HG03457 (cell line): ENCODE data around the gene FBXL20.
"Not testable (repeated sequence)": the region's sequence is repeated elsewhere in the genome, so short reads cannot be mapped to it uniquely, and the experiment has no call there.

ENCODE experiments used
- ATAC-seq: cut with Tn5 transposase; IDR thresholded peaks from one replicate; pipeline ENCODE4 v1.9.1; 2021; ENCODE audit warnings: moderate number of reproducible peaks; ENCODE audit not compliant: unreplicated experiment

Gene FBXL20

GRCh38 chr17:39385040-39385439, 16.4 kb downstream of the FBXL20 start:
- ATAC-seq: no peak

GRCh38 chr17:39380144-39380543, 21.3 kb downstream of the FBXL20 start:
- no peak for ATAC-seq

GRCh38 chr17:39376434-39376833, 25.0 kb downstream of the FBXL20 start:
- no peak for ATAC-seq

GRCh38 chr17:39367805-39368204, 33.6 kb downstream of the FBXL20 start:
- ATAC-seq: not testable (repeated sequence)

- ATAC-seq: no peak
Observed at GRCh38 chr17:39365872-39366271, 35.6 kb downstream of the FBXL20 start.

GRCh38 chr17:39365242-39365641, 36.2 kb downstream of the FBXL20 start:
- no peak for ATAC-seq

- no peak for ATAC-seq
Observed at GRCh38 chr17:39364236-39365025, 37.0 kb downstream of the FBXL20 start.

- no peak for ATAC-seq
Observed at GRCh38 chr17:39361064-39361463, 40.4 kb downstream of the FBXL20 start.

GRCh38 chr17:39360537-39360936, 40.9 kb downstream of the FBXL20 start:
- no peak for ATAC-seq

GRCh38 chr17:39359994-39360393, 41.4 kb downstream of the FBXL20 start:
- ATAC-seq: no peak

GRCh38 chr17:39357986-39358385, 43.4 kb downstream of the FBXL20 start:
- ATAC-seq: no peak

- no peak for ATAC-seq
Observed at GRCh38 chr17:39357488-39357887, 43.9 kb downstream of the FBXL20 start.

GRCh38 chr17:39352986-39353385, 48.4 kb downstream of the FBXL20 start:
- ATAC-seq: no peak

- ATAC-seq: no peak
Observed at GRCh38 chr17:39352511-39352910, 48.9 kb downstream of the FBXL20 start.

- no peak for ATAC-seq
Observed at GRCh38 chr17:39351508-39351907, 49.9 kb downstream of the FBXL20 start.

- no peak for ATAC-seq
Observed at GRCh38 chr17:39349246-39349645, 52.2 kb downstream of the FBXL20 start.

GRCh38 chr17:39346863-39347262, 54.6 kb downstream of the FBXL20 start:
- not testable (repeated sequence) for ATAC-seq

- no peak for ATAC-seq
Observed at GRCh38 chr17:39341541-39341940, 59.9 kb downstream of the FBXL20 start.

GRCh38 chr17:39340731-39341130, 60.7 kb downstream of the FBXL20 start:
- ATAC-seq: no peak

GRCh38 chr17:39339272-39339671, 62.2 kb downstream of the FBXL20 start:
- ATAC-seq: no peak

- not testable (repeated sequence) for ATAC-seq
Observed at GRCh38 chr17:39337649-39338048, 63.8 kb downstream of the FBXL20 start.

- no peak for ATAC-seq
Observed at GRCh38 chr17:39335704-39336223, 65.7 kb downstream of the FBXL20 start.
